Glutamatergic neuron (in vitro differentiated cells): ENCODE measurements around the gene WEE1. TPM values are rescaled to one million over a fixed set of nuclear protein-coding genes. Genes with fewer than 3 reads are reported as not detected.

Experiments
- DNase-seq: peaks from one replicate; pipeline ENCODE4 v3.0.0; 2022
- H3K27ac Mint-ChIP-seq: one replicate; pipeline ENCODE4 v1.8.0; 2020; ENCODE audit warnings: mild to moderate bottlenecking, mixed read lengths, inconsistent platforms; ENCODE audit not compliant: unreplicated experiment
- H3K27me3 Mint-ChIP-seq: one replicate; pipeline ENCODE4 v1.8.0; 2020; ENCODE audit warnings: mild to moderate bottlenecking, moderate library complexity, mixed read lengths, inconsistent platforms; ENCODE audit not compliant: unreplicated experiment
- H3K36me3 Mint-ChIP-seq: one replicate; pipeline ENCODE4 v1.8.0; 2020; ENCODE audit warnings: mild to moderate bottlenecking, mixed read lengths, inconsistent platforms; ENCODE audit not compliant: unreplicated experiment
- H3K4me1 Mint-ChIP-seq: one replicate; pipeline ENCODE4 v1.8.0; 2020; ENCODE audit warnings: mild to moderate bottlenecking, low read depth, mixed read lengths, inconsistent platforms; ENCODE audit not compliant: unreplicated experiment
- H3K4me3 Mint-ChIP-seq: one replicate; pipeline ENCODE4 v1.8.0; 2020; ENCODE audit warnings: mild to moderate bottlenecking, mixed read lengths, inconsistent platforms; ENCODE audit not compliant: unreplicated experiment
- H3K9me3 Mint-ChIP-seq: one replicate; pipeline ENCODE4 v1.8.0; 2020; ENCODE audit warnings: mild to moderate bottlenecking, moderate library complexity, mixed read lengths, inconsistent platforms; ENCODE audit not compliant: unreplicated experiment
- CTCF ChIP-seq: fragments of 200-600 bp; sonication (generic); IDR thresholded peaks from one replicate; pipeline ENCODE4 v1.5.0; 2021; ENCODE audit not compliant: partially characterized antibody, unreplicated experiment
- total RNA-seq: library from RNA; stranded (reverse); fragmentation: NEBNext Ultra II Directional; extraction: Animal tissue kit (Norgen Biotek cat#: 25700); gene quantifications from one replicate; pipeline ENCODE4 v1.2.1, GENCODE V29; 2021; ENCODE audit not compliant: unreplicated experiment

The WEE1 gene
- total RNA-seq, 1 donor from 2014 or later = 10.2 TPM

- H3K27ac Mint-ChIP-seq = no peak overlapping the region
- no peak overlapping the region for H3K4me3 Mint-ChIP-seq
- H3K27me3 Mint-ChIP-seq = peaks cover 2% of the 10 kb centered on the region
- peaks cover 15% of the 10 kb centered on the region for H3K4me1 Mint-ChIP-seq
- DNase-seq = no peak
- TF ChIP-seq CTCF = no peak
- H3K36me3 Mint-ChIP-seq = no peaks in the 10 kb centered on the region
- H3K9me3 Mint-ChIP-seq = peaks cover 4% of the 10 kb centered on the region
These were observed 51.0 kb downstream of the WEE1 start for GRCh38 chr11:9624448-9624847.

DNA sequence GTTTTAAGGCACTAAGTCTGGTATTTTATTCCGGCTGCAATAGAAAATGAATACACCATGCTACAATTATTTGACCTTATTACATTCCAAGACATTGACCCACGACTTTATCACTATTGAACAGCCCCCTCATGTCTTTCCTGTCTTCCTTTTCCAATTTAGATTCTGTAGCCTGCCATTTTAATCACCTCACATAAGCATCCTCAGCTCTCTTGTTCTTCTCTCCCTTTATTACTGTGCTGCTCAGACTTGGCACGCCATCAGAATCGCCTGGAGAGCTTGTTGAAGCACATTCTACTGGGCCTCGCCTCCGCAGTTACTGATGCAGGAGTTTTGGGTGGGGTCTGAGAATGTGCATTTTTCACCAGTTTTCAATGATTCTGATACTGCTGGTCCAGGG is 51.7 kb downstream of the WEE1 start:
- Mint-ChIP-seq H3K9me3 (peaks cover 4% of the 10 kb centered on the region), H3K4me1 (peaks cover 15% of the 10 kb centered on the region), H3K4me3 (no peak overlapping the region), H3K27ac (no peak overlapping the region), H3K36me3 (no peaks in the 10 kb centered on the region), H3K27me3 (peaks cover 2% of the 10 kb centered on the region)
- TF ChIP-seq CTCF = no peak
- DNase-seq = no peak

- DNase-seq = no peak
- no peak overlapping the region for H3K27ac Mint-ChIP-seq
- H3K27me3 Mint-ChIP-seq = peaks cover 2% of the 10 kb centered on the region
- peaks cover 15% of the 10 kb centered on the region for H3K4me1 Mint-ChIP-seq
- H3K36me3 Mint-ChIP-seq = no peaks in the 10 kb centered on the region
- H3K4me3 Mint-ChIP-seq = no peak overlapping the region
- no peak for TF ChIP-seq CTCF
- peaks cover 4% of the 10 kb centered on the region for H3K9me3 Mint-ChIP-seq
These were observed 52.3 kb downstream of the WEE1 start for GRCh38 chr11:9625728-9626127.

DNA sequence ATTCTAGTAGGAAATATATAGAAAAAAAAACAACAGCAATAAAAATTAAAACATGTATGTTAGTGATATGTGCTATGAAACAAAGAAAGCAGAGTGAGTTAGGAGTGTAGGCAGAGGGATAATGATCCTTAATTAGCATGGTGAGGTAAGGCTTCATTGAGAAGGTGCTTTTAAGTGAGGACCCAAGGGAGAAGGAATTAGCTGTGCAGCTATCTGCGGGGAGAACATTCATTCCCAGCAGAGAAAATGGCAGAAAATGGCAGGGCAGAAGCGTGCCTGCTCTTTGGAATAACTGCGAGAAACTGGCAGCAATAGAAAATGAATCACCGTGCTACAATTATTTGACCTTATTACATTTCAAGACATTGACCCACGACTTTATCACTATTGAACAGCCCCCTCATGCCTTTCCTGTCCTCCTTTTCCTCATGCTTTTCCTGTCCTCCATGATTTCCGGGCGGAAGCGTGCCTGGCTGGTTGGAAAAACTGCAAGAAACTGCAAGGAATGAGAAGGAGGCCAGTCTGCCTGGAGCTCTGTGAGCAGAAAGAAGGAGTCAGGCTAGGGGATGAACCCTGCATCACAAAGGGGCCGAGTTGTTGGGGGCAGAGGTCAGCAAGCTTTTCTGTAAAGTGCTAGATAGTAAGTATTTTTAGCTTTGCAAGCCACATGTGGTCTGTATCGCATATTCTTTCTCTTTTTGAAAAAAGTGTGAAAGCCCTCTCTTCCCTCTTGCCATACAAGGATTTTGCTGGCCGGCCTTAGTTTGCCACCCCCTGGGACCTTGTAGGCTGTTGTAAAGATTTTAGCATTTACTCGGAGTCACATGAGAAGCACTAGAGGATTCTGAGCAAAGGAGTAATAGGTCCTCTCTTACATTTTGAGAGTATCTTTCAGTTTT is 53.3 kb downstream of the WEE1 start:
- Mint-ChIP-seq H3K4me1 (peaks cover 15% of the 10 kb centered on the region), H3K9me3 (peaks cover 4% of the 10 kb centered on the region), H3K36me3 (no peaks in the 10 kb centered on the region), H3K27me3 (peaks cover 2% of the 10 kb centered on the region), H3K4me3 (peak overlapping the region; percentile 47), H3K27ac (peak overlapping the region; percentile 88)
- DNase-seq = no peak
- TF ChIP-seq CTCF = no peak

DNA sequence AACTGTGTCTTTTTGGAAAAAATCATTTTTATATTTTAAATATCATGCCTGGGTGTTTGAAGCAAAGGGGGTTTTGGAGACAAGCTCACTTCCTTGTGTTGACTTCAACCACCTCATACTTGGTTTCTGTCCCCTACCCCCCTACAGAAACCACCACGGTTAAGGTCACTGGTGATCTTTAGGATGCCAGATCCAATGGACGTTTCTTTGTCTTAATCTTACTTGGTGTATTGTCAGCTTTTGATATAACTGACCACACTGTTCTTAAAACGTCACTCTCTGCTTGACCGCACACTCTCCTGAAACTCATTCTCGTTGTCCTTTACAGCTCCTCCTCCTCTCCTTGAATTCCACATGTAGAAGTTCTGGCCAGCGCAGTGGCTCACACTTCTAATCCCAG is 55.6 kb downstream of the WEE1 start:
- no peak for TF ChIP-seq CTCF
- H3K27me3 Mint-ChIP-seq = peaks cover 2% of the 10 kb centered on the region

More for the DNA sequence above, 55.6 kb downstream of the WEE1 start:
- H3K27ac Mint-ChIP-seq = no peak overlapping the region
- no peaks in the 10 kb centered on the region for H3K36me3 Mint-ChIP-seq
- H3K9me3 Mint-ChIP-seq = peaks cover 5% of the 10 kb centered on the region
- no peak overlapping the region for H3K4me3 Mint-ChIP-seq
- no peak for DNase-seq
- H3K4me1 Mint-ChIP-seq = peaks cover 15% of the 10 kb centered on the region
